ENCODE data around the gene RAMP3.

RAMP3 gene

GRCh38 chr7:45223728-45224630, 66.4 kb downstream of the RAMP3 start:
- DNase-seq (ENCODE audit: low spot score) = no peak

GRCh38 chr7:45224832-45225231, 67.2 kb downstream of the RAMP3 start:
- DNase-seq (ENCODE audit: low spot score) = no peak

- no peak for DNase-seq (ENCODE audit: low spot score)
Observed at GRCh38 chr7:45225311-45225947, 67.8 kb downstream of the RAMP3 start.

- no peak for DNase-seq (ENCODE audit: low spot score)
Observed at GRCh38 chr7:45225948-45226335, 68.4 kb downstream of the RAMP3 start.

- DNase-seq (ENCODE audit: low spot score) = no peak
Observed at GRCh38 chr7:45229156-45229920, 71.7 kb downstream of the RAMP3 start.

GRCh38 chr7:45230083-45230482, 72.5 kb downstream of the RAMP3 start:
- no peak for DNase-seq (ENCODE audit: low spot score)

GRCh38 chr7:45230611-45231165, 73.1 kb downstream of the RAMP3 start:
- DNase-seq (ENCODE audit: low spot score) = no peak

- no peak for DNase-seq (ENCODE audit: low spot score)
Observed at GRCh38 chr7:45233249-45233775, 75.7 kb downstream of the RAMP3 start.

Measured in activated CD4-positive, alpha-beta T cell treated with anti-CD3 and anti-CD28 coated beads, Interleukin-2, Interleukin-4, amounts not matched to agents 100 ng/mL and 50 ng/mL, durations not matched to agents 16 hours and 8 hours (primary cell).